ENCODE data around the gene USP17L10.
"Not testable (repeated sequence)": the region's sequence is repeated elsewhere in the genome, so short reads cannot be mapped to it uniquely, and the experiment has no call there.

The USP17L10 gene

DNA sequence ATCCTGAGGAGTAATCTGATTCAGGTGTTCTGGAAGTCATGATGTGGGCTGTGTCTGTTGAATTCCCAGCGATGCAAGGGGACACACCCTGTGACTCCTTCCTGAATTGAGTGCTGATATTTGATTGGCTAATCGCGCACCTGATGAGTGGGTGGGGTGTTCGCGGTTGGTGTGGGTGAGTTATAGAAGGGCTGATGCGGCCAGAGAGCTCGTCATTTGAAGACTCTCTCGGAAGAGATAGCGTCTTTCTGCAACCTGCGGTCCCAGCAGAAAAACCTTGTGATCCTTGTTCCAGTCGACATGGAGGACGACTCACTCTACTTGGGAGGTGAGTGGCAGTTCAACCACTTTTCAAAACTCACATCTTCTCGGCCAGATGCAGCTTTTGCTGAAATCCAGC lies at the start of gene USP17L10:
Gene USP17L10 (plus strand): TSS at position 301 of the 400 bp plus-strand sequence. CDS start 0 bp downstream, at position 301.
- DNase-seq (ENCODE audit: low read depth): not testable (repeated sequence)

GRCh38 chr4:9165990-9166389 lies 44.5 kb upstream of the USP17L10 start:
- DNase-seq (ENCODE audit: low read depth): not testable (repeated sequence)

DNA sequence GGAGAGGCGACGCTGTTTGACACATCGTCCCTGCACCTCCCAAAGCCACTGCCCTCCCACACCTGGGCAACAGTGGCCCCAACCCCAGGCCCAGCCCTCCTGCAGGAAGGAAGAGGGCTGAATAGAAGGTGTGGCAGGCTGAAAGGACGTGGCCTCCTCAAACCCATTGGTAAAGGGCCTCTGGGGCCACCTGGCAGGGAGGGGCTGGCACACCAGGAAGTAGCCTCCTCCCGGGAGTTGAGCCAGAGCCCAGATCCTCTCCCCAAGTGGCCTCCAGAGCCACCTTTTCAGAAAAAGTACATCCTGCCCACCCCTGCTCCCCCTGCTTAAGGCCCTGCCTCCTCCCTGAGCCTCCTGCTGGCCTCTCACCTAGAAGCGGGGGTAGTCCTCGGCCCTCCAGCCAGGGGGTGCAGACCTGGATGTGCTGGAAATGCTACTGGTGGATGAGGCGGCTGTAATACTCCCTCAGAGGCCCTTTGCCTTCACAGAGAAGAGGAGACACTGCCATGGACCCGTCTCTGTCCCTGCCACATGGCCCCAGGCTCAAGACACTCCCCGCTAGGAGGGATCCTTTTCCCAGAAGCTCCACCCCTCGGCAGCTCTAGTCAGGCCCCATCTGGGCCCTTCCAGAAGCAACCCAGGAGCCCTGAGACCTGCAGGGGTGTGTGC lies 40.5 kb upstream of the USP17L10 start, which contains the start of gene FAM90A26:
Gene FAM90A26 (plus strand): TSS at position 619 of the 669 bp plus-strand sequence. CDS start 2,764 bp downstream, outside the sequence.
- DNase-seq (ENCODE audit: low read depth): not testable (repeated sequence)

DNA sequence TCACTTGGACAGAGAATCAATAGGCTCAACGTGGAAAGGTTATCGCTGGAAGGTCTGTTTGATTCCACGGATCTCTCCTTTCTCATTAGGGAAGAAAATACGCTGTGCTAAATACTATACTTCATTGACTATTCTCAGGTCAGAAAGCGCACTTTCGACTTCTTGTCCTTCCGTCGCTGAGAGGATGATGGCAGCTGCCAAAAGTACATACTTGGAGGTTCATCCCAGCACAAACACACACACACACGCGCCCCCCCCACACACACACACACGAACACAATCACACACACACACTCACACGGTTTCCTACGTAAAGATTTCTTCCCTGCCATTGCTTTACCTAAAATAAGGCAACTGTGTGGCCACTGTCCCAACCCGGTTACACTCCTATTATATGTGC lies 4.2 kb downstream of the USP17L10 start:
- DNase-seq (ENCODE audit: low read depth): not testable (repeated sequence)

DNA sequence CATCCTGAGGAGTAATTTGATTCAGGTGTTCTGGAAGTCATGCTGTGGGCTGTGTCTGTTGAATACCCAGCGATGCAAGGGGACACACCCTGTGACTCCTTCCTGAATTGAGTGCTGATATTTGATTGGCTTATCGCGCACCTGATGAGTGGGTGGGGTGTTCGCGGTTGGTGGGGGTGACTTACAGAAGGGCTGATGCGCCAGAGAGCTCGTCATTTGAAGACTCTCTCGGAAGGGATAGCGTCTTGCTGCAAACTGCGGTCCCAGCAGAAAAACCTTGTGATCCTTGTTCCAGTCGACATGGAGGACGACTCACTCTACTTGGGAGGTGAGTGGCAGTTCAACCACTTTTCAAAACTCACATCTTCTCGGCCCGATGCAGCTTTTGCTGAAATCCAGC lies 4.6 kb downstream of the USP17L10 start, which contains the start of gene USP17L11:
Gene USP17L11 (plus strand): TSS at position 301 of the 400 bp plus-strand sequence. CDS start 0 bp downstream, at position 301.
- not testable (repeated sequence) for DNase-seq (ENCODE audit: low read depth)

DNA sequence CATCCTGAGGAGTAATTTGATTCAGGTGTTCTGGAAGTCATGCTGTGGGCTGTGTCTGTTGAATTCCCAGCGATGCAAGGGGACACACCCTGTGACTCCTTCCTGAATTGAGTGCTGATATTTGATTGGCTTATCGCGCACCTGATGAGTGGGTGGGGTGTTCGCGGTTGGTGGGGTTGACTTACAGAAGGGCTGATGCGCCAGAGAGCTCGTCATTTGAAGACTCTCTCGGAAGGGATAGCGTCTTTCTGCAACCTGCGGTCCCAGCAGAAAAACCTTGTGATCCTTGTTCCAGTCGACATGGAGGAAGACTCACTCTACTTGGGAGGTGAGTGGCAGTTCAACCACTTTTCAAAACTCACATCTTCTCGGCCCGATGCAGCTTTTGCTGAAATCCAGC lies 9.4 kb downstream of the USP17L10 start, which contains the start of gene USP17L12:
Gene USP17L12 (plus strand): TSS at position 301 of the 400 bp plus-strand sequence. CDS start 0 bp downstream, at position 301.
- DNase-seq (ENCODE audit: low read depth): not testable (repeated sequence)

DNA sequence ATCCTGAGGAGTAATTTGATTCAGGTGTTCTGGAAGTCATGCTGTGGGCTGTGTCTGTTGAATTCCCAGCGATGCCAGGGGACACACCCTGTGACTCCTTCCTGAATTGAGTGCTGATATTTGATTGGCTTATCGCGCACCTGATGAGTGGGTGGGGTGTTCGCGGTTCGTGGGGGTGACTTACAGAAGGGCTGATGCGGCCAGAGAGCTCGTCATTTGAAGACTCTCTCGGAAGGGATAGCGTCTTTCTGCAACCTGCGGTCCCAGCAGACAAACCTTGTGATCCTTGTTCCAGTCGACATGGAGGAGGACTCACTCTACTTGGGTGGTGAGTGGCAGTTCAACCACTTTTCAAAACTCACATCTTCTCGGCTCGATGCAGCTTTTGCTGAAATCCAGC lies 14.1 kb downstream of the USP17L10 start, which contains the start of gene USP17L13:
Gene USP17L13 (plus strand): TSS at position 301 of the 400 bp plus-strand sequence. CDS start 0 bp downstream, at position 301.
- not testable (repeated sequence) for DNase-seq (ENCODE audit: low read depth)

GRCh38 chr4:9230249-9230648 lies 19.8 kb downstream of the USP17L10 start:
- DNase-seq (ENCODE audit: low read depth): not testable (repeated sequence)

DNA sequence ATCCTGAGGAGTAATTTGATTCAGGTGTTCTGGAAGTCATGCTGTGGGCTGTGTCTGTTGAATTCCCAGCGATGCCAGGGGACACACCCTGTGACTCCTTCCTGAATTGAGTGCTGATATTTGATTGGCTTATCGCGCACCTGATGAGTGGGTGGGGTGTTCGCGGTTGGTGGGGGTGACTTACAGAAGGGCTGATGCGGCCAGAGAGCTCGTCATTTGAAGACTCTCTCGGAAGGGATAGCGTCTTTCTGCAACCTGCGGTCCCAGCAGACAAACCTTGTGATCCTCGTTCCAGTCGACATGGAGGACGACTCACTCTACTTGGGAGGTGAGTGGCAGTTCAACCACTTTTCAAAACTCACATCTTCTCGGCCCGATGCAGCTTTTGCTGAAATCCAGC lies 23.6 kb downstream of the USP17L10 start, which contains the start of gene USP17L15:
Gene USP17L15 (plus strand): TSS at position 301 of the 400 bp plus-strand sequence. CDS start 0 bp downstream, at position 301.
- not testable (repeated sequence) for DNase-seq (ENCODE audit: low read depth)

DNA sequence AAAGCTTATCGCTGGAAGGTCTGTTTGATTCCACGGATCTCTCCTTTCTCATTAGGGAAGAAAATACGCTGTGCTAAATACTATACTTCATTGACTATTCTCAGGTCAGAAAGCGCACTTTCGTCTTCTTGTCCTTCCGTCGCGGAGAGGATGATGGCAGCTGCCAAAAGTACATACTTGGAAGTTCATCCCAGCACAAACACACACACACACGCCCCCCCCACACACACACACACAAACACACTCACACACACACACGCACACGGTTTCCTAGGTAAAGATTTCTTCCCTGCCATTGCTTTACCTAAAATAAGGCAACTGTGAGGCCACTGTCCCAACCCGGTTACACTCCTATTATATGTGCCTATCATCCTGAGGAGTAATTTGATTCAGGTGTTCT lies 28.0 kb downstream of the USP17L10 start:
- not testable (repeated sequence) for DNase-seq (ENCODE audit: low read depth)

DNA sequence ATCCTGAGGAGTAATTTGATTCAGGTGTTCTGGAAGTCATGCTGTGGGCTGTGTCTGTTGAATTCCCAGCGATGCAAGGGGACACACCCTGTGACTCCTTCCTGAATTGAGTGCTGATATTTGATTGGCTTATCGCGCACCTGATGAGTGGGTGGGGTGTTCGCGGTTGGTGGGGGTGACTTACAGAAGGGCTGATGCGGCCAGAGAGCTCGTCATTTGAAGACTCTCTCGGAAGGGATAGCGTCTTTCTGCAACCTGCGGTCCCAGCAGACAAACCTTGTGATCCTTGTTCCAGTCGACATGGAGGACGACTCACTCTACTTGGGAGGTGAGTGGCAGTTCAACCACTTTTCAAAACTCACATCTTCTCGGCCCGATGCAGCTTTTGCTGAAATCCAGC lies 33.1 kb downstream of the USP17L10 start, which contains the start of gene USP17L17:
Gene USP17L17 (plus strand): TSS at position 301 of the 400 bp plus-strand sequence. CDS start 0 bp downstream, at position 301.
- not testable (repeated sequence) for DNase-seq (ENCODE audit: low read depth)

DNA sequence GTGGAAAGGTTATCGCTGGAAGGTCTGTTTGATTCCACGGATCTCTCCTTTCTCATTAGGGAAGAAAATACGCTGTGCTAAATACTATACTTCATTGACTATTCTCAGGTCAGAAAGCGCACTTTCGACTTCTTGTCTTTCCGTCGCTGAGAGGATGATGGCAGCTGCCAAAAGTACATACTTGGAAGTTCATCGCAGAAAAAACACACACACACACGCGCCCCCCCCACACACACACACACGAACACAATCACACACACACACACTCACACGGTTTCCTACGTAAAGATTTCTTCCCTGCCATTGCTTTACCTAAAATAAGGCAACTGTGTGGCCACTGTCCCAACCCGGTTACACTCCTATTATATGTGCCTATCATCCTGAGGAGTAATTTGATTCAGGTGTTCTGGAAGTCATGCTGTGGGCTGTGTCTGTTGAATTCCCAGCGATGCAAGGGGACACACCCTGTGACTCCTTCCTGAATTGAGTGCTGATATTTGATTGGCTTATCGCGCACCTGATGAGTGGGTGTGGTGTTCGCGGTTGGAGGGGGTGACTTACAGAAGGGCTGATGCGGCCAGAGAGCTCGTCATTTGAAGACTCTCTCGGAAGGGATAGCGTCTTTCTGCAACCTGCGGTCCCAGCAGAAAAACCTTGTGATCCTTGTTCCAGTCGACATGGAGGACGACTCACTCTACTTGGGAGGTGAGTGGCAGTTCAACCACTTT lies 37.7 kb downstream of the USP17L10 start, which contains the start of gene USP17L18:
Gene USP17L18 (plus strand): TSS at position 678 of the 728 bp plus-strand sequence. CDS start 0 bp downstream, at position 678.
- DNase-seq (ENCODE audit: low read depth): not testable (repeated sequence)

- DNase-seq (ENCODE audit: low read depth): not testable (repeated sequence)
Observed at GRCh38 chr4:9253078-9253477, 42.6 kb downstream of the USP17L10 start, which contains the start of gene USP17L19. Gene USP17L19, plus strand, starts transcription at chr4:9253378. Its CDS starts 0 bp downstream, at chr4:9253378.

DNA sequence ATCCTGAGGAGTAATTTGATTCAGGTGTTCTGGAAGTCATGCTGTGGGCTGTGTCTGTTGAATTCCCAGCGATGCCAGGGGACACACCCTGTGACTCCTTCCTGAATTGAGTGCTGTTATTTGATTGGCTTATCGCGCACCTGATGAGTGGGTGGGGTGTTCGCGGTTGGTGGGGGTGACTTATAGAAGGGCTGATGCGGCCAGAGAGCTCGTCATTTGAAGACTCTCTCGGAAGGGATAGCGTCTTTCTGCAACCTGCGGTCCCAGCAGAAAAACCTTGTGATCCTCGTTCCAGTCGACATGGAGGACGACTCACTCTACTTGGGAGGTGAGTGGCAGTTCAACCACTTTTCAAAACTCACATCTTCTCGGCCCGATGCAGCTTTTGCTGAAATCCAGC lies 47.4 kb downstream of the USP17L10 start, which contains the start of gene USP17L20:
Gene USP17L20 (plus strand): TSS at position 301 of the 400 bp plus-strand sequence. CDS start 0 bp downstream, at position 301.
- not testable (repeated sequence) for DNase-seq (ENCODE audit: low read depth)

Data from CMK (cell line).